HG03135 (cell line): ENCODE results near the gene ARMC12.

Source experiments
- ATAC-seq: cut with Tn5 transposase; IDR thresholded peaks from one replicate; pipeline ENCODE4 v1.9.1; 2021; ENCODE audit warnings: mild to moderate bottlenecking, moderate library complexity; ENCODE audit not compliant: unreplicated experiment

The ARMC12 gene

GRCh38 chr6:35717449-35718374, 19.1 kb upstream of the ARMC12 start:
- no peak for ATAC-seq

GRCh38 chr6:35718375-35718736, 18.5 kb upstream of the ARMC12 start:
- no peak for ATAC-seq

GRCh38 chr6:35718911-35719381, 17.9 kb upstream of the ARMC12 start:
- ATAC-seq: no peak

GRCh38 chr6:35719404-35719829, 17.4 kb upstream of the ARMC12 start:
- ATAC-seq: peak; percentile 36

GRCh38 chr6:35719830-35720733, 16.8 kb upstream of the ARMC12 start:
- peak; percentile 55 for ATAC-seq

GRCh38 chr6:35722121-35722761, 14.6 kb upstream of the ARMC12 start:
- no peak for ATAC-seq

GRCh38 chr6:35723587-35723986, 13.2 kb upstream of the ARMC12 start:
- no peak for ATAC-seq

GRCh38 chr6:35724059-35724458, 12.8 kb upstream of the ARMC12 start:
- no peak for ATAC-seq

GRCh38 chr6:35724471-35724870, 12.4 kb upstream of the ARMC12 start:
- ATAC-seq: no peak

GRCh38 chr6:35725081-35725708, 11.6 kb upstream of the ARMC12 start:
- no peak for ATAC-seq

GRCh38 chr6:35725721-35726438, 11.0 kb upstream of the ARMC12 start:
- no peak for ATAC-seq

- peak; percentile 7 for ATAC-seq
Observed at GRCh38 chr6:35727231-35727934, 9.4 kb upstream of the ARMC12 start.

GRCh38 chr6:35727935-35728682, 8.7 kb upstream of the ARMC12 start:
- peak; percentile 44 for ATAC-seq

GRCh38 chr6:35728683-35729678, 7.9 kb upstream of the ARMC12 start:
- ATAC-seq: no peak

- no peak for ATAC-seq
Observed at GRCh38 chr6:35729722-35730121, 7.1 kb upstream of the ARMC12 start.

- ATAC-seq: no peak
Observed at GRCh38 chr6:35730745-35731413, 6.0 kb upstream of the ARMC12 start.

GRCh38 chr6:35731414-35731735, 5.5 kb upstream of the ARMC12 start:
- peak; percentile 58 for ATAC-seq
